HG02588 (cell line): ENCODE data around the gene LIF.
"Not testable (repeated sequence)": the region's sequence is repeated elsewhere in the genome, so short reads cannot be mapped to it uniquely, and the experiment has no call there.

Experiments
- ATAC-seq: cut with Tn5 transposase; IDR thresholded peaks from one replicate; pipeline ENCODE4 v1.9.1; 2021; ENCODE audit warnings: mild to moderate bottlenecking, moderate library complexity; ENCODE audit not compliant: unreplicated experiment

Gene LIF

DNA sequence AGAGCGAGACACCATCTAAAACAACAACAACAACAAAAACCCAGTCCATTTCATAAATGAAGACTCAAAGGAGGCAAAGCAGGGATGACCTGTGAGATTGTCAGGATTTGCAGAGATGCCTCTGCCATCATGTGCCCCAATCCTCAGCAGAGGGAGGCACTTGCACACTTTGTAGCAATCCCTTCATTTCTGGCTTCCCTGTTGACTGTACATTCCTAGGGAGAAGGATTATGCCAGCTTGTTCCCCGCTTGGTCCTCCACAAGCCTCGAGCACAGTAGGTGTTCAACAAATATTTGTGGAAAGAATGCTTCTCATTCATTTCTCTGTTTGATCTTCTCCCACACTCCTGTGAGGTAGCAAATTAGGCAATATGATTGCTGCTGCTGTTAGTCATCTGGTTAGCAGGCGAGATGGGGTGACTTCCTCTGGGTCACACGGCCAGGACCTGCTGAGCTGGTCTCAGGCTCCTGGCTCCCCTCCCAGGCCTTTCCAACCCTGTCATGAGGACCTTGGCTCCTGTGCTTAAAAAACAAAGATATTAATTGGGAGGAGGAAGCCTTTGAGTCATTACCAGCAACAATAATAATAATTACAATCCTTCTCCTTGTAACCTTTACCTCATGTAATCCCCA is 34.1 kb downstream of the LIF start:
- no peak for ATAC-seq

DNA sequence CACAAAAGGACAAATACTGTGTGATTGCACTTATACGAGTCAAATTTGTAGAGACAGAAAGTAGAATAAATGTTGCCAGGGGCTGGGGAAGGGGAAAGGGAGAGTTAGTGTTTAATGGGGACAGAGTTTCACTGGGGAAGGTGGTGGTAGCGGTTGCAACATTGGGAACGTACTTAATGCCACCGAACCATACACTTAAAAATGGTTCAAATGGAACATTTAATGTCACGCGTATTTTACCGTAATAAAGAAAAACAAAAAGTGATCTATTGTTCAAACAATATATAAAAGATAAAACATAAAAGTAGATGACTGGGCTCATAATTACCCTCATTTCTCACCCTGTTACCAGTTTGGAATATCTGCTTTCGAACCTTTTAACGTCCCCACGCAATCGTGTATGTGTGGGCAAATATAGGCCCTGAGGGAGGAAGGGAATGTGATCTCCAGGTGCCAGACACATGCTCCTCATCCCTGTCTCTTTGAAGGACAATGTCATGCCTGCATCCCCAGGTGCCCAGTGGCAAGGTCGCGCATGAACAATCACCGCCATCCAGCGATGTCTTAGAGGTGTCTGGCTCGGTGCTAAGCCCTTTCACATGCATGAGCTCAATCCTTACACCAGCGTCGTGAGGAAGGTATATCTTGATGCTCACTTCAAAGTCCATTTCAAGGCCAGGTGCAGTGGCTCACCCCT is 35.3 kb downstream of the LIF start:
- ATAC-seq, result no peak

DNA sequence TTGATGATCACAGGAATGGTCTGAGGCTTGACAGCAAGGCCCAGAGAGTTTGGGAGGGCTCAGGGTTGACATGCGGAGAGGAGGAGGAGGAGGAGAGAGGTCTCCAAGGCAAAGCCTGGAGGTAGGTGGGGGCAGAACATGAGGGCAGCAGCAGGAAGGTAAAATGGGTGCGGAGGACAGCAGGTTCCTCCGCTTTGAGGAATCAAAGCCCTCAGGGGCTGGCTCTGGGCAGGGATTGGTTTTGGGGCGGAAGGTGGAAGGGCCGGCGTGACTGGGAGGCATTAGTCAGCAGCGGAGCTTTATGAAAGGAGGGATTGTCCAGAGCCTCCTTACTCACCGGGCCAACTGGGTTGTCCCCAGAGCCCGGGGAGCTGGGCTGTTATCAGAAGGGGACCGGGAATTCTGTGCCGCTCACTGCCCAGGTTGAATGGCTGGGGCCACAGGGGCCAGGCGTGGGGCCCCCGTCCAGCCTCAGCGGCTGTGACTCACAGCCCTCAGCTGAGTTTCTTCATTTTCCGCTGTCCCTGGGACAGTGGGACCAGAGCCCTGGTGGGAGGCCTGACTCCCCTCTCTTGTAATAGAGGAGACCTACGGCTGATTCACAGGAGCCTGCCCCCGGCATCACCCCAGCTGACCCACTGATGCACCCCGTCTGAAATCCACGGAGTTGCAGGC is 36.2 kb downstream of the LIF start:
- no peak for ATAC-seq

DNA sequence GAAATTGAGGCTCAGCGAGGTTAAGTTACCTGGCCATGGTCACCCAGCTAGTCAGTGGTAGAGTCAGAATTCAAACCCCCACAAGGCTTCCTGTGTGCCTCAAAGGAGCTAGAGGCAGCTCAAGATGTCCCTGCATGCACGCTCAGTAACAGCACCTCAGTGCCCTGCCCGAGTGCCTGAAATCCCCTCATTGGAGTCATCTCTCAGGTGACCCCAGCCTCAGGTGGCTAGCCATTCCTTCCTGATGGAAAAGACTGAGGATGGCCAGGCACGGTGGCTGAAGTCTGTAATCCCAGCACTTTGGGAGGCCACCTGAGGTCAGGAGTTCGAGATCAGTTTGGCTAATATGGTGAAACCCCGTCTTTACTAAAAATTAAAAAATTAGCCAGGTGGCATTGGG is 36.9 kb downstream of the LIF start:
- ATAC-seq, result no peak

DNA sequence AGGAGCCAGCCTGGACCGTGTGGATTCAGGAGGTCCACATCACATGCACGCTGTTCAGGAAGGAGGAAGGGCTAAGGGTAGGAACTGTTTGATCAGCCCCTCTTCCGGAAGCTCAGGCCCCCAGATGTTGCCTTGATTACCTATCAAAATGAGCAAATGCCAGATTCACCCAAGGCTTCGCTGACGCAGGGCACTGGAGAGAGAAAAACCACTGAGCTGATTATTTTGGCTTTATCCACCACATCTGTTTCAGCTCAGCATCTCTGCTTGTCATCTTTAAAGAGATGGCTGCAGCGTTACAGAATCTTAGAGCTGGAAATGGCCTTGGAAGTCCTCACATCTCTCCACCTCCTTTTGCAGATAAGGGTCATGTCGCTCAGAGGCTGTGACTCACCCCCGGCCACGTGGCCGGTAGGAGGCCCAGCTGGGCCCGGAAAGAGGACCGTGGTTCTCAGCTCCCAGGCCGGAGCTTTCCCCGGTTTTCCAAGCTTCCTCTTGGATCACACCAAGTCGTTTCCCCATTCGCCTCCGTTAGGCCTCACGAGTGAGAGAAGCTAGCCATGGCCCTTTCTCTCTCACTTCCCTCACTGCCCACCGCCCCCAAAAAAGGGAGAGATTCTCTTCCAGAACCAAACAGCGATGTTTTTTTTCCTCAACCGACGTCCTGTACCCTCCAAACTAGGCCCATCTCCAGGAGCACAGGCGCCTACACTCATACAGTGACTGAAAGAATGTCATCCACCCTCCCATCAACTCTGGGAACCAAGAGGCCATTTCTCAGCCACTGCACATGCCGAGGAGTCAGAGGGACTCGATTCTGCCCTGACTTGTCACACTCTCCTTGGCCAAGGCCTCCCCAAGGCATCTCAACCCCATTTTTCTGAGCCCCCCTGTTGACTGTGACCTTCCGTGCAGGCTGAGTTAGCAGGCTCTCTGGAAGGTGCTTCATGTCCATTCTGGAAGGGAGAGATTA is 37.6 kb downstream of the LIF start:
- ATAC-seq, result no peak

DNA sequence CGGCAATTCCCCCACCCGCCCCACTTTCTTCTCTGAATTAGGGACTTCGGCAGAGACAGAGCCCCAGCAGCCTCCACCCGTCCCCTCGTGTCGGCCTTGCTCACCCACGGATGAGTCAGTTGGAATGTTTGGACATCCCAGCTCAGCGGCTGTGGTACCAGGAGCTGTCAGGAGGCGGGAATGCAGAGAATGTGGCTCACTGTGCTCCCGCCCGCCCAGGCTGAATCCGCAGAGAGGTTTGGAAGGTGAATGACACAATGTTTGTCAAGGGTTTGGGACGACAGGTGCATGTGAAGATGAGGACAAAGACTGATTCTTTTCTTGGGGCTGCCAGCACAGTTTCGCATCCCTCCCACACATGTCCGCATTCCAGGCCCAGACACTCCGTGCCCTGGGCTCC is 39.6 kb downstream of the LIF start:
- ATAC-seq, result no peak

DNA sequence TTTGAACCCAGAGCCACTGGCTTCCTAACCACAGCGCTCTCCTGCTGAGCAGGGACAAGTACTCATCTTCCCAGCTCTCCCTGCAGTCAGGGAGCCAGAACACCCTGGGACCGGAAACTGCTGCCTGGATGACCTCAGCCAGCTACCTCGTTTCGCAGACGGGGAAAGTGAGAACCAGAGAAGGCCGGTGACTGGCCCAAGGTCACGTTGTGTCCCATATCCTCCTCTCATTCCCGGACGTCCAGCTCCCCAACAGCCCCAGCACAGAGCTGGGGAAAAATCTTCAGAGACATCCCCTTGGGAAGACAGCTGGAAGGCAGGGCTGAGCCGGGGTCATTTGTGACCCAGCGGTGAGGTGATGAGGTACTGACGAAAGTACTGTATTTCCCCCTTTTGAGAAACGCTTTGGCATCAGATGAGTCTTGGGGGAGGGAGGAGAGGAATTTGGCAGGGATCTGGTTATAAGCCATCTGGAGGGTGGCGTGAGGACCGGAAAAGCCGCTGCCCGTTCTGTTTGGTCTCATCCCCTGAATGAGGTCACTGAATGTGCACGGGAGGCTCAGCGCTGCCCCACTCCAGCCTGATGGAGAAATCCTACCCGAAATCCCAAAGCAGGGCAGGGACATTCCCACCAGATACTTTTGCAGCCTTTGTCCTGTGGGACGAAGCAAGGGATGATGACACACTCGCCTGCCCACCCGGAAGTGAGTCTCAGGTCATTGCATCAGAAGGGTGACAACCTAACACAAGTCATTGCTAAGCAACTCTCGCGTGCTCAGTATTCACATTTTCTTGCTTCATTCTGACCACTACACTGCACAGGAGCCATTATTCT is 41.1 kb downstream of the LIF start:
- ATAC-seq, result no peak

DNA sequence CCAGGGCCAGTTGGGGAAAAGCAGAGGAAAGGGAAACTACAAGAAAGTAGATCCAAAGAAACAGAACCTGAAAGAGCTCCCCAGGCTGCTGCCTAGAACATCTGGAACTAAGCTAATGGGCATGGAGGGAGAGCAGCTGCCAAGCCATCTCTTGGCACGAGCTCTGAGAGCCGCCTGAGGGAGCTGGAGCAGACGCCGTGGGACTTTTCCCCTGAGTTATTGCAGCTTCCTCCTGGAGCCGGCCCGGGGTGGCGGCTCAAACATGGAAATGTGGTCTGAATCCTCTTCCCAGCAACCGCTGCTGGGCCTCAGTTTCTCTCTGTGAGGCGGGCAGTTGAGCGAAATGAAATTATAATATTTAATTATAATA is 41.8 kb downstream of the LIF start:
- ATAC-seq, result no peak

DNA sequence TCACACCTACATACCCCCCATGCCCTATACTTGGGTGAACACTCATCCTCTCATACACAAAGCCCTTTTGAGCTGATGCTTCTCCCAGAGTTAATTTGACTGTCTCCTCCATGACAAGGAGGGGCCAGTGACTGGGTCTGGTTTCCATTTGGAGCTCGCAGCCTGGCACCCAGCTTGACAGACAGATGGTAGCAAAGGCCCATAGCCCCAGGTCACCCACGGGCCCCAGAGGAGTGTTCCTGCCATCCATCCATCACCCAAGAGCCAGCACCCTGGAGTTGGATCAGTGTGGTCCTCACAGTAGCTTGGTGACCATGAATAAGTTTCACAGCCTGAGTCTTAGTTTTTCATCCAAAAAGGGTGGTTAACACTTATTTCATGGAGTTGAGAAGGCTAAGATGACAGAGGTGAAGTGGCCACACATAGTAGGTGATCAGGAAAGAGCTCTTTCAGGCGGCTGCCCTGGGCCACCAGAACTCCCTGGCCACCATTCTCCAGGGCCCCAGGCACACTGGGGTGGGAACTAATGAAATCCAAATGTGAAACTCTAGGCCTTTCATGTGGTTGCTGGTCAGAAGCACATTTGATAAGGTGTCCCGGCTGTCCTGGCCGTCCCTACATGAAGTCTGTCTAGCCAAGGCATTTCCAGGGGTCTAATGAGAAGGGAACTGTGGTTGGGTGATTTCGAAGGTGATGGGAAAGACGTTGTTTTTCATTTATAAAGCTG is 42.4 kb downstream of the LIF start:
- no peak for ATAC-seq

DNA sequence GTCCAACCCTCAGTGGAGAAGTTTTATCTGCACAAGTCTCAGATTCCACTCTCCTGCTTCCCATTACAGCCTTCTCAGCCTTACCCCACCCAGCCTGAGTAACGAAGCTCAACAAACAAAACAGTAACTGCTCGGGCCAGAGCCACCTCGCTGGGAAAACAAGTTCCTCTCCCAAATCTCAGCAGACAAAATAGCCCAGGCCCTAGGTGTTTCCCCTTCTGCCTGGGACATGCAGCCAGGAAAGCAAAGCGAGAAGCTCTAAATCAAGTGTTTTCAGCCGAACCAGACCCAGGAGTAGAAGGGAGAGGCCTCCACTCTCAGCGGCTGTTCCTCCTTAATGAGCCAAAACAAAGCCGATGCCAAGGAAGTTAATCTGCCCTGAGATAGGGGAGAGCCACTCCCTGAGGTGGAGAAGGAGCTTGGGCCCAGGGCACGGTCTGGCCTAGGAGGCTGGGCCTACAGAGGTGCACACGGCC is 44.0 kb downstream of the LIF start:
- ATAC-seq, result no peak

DNA sequence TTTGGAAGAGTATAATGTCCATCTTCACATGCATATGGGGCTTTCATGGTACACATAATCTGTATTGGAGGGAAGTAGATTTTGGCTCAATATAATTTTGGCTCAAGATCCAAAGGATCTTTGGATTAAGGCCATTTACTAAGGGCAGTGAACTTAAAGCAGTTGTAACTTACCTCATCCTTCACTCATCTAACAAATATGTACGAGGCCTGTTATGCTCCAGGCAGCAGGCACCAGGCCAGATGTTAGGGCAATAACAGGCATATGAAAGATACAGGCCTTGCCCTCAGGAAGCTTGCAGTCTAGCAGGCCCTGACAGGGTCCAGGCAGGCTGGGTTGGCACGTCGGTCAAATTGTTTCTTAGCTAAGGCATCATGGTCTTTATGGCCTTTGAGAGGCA is 44.6 kb downstream of the LIF start:
- no peak for ATAC-seq

DNA sequence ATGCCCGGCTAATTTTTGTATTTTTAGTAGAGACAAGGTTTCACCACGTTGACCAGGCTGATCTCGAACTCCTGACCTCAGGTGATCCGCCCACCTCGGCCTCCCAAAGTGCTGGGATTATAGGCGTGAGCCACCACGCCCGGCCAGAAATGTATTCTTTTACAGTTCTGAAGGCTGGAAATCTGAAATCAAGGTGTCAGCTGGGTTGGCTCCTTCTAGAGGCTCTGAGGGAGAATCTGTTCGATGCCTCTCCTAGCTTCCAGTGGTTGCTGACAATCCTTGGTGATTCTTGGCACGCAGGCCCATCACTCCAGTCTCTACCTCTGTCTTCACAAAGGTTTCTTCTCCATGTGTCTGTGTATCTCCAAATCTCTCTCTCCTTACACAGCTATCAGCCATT is 45.7 kb downstream of the LIF start:
- ATAC-seq, result not testable (repeated sequence)

DNA sequence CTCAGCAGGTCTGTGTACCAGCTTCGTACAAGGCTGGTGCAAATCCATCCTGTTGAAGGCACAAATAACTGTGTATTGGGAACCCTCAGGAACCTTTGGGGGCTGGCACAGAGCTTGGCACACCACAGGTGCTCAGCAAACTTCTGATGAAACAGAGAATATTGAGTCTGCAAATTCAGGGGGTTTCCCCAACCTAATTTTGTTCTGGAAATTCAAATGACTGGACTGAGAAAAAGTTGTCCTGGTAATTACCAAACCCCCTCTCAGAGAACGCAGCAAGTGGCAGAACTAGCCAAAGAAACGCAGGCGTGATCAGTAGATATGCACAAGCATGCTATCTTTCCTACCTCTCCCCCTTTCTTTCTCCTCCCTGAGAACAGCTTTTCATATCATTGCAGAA is 47.6 kb downstream of the LIF start:
- ATAC-seq, result no peak

DNA sequence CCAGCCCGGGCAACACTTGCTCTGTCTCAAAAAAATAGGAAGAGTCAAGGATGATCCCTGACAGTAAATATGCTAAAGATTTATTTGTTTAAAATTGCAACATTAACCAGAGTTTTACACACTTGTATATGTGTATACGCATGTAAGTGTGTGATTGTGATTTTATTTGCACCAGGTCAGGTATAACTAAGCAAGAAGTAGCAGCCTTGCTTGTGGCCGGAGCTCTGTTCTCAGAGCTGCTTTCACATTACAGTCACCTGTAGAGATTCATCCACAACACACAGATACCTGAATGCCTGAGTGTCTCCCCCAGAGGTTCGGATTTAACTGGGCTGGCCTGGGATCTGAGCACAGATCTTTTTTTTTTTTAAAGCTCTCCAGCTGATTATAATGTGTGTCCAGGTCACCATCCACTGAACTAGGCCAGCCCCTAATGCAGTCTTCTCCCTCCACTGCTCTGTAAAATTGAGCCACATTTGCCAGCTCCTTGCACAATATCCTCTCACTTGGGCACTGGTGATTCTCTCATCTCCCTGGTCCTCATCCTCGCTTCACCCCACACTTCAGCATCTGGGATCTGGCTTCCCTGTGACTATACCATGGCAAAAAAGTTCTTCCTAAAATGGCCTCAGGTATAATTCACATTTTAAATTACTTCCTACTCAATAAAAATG is 48.3 kb downstream of the LIF start:
- ATAC-seq, result no peak

DNA sequence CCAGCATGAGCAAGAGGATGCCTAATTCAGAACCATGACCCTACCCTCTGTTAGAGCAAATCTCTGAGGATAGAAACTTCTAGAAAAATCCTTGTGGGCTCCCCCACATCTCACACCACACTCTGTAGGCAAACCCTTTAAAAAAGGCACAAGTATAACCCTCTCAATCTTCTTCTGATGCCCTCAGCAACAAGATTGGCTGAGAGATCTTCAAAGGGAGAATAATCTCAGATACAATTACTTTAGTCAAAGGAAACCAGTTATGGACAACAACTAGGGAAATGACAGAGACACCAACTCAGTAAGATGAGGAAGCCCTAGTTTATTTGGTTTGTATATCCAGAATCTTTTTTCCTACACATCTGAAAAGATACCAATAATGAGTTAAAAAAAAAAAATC is 49.2 kb downstream of the LIF start:
- no peak for ATAC-seq

DNA sequence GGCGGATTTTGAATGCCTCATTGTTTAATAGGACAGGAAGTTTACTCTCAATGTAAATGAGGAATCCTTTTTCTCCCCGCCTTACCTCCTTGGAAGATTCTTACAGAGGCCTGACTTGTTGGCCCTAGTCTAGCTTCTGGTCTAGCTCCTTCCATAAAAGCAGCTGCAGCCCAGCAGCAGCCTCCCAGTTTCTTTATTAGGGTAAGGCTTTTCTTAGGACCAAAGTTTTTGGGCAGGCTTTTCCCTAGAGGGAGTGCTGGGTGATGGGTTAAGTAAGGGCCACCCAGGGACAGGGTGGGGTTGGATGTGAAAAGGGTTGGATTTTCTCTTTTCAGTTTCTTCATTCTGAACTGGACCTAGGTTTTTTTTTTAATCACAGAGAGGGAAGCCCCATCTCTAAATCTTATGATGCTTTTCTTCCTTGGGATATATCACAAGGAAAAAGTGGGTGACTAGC is 49.7 kb downstream of the LIF start:
- ATAC-seq, result no peak

DNA sequence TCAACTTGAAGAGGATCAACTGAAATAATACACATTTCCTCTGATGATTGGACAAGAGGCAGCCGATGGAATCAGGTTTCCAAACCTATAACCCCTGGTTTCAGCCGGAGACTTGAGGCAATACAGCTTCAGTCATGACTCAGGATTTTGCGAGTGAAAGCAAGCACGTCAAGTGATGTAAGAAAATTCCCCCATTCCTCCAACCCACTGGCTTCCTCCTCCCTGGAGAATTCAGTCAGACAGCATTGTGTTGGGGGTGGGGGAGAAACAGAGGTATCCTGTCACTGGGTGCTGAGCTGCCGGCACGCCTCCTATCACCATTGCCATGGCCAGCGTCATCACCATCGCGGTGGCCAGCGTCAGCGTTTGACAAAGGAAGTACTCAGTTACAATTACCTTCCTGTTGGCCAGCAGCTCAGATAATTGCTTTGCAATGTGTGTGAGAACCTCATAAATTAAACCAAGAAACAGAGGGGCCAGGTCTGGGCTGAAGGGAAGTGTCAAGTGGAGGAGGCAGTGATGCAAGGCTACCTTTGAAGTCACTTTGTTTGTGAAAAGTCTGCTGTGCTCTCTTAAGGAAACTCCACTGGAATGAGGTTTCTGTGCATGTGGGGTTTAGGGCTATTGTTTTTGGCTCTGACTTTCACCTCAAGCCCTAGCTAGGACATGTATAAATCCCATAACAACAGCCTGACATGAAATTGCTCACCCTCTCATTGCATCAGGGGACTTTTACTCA is 50.2 kb downstream of the LIF start:
- no peak for ATAC-seq
